Body of pancreas (tissue), 4 donors: ENCODE results near the gene PLLP. TPM values are rescaled to one million over a fixed set of nuclear protein-coding genes. Genes with fewer than 3 reads are reported as not detected.

Experiments used
- ATAC-seq: fragments of 150-250 bp; one replicate; pipeline ENCODE4 v1.9.1; 2016
- DNase-seq, 4 donors: peaks; one replicate each; pipeline ENCODE4 v3.0.0-alpha.2; 2019
- H3K27ac ChIP-seq, 4 donors: fragments of 200-600 bp; sonication (generic); 1 replicate in 3 of 4; 2 replicates in 1 of 4; pipeline versions ENCODE4 v1.5.1 to v1.6.1; 2016 to 2019; ENCODE audit warnings: mild to moderate bottlenecking in 1 of 4, mixed read lengths in 1 of 4, moderate library complexity in 1 of 4
- H3K27me3 ChIP-seq, 2 donors: fragments of 200-600 bp; sonication (generic); one replicate each; pipeline ENCODE4 v1.6.0; 2016; ENCODE audit warnings: mild to moderate bottlenecking in 1 of 2
- H3K36me3 ChIP-seq, 2 donors: fragments of 200-600 bp; sonication (generic); replicated peaks in 1 of 2; 2 replicates each; pipeline ENCODE4 v1.5.1; 2016; ENCODE audit warnings: low read depth in 2 of 2; ENCODE audit not compliant: insufficient read depth in 1 of 2
- H3K4me1 ChIP-seq: fragments of 200-600 bp; sonication (generic); one replicate; pipeline ENCODE4 v1.6.0; 2016
- H3K4me3 ChIP-seq, 2 donors: fragments of 200-600 bp; sonication (generic); 1 replicate in 1 of 2; 2 replicates in 1 of 2; pipeline ENCODE4 v1.5.1; 2016 to 2019
- H3K9me3 ChIP-seq, 3 donors: fragments of 200-600 bp; sonication (generic); 1 replicate in 2 of 3; 2 replicates in 1 of 3; pipeline ENCODE4 v1.5.1; 2016
- POLR2A ChIP-seq, 3 donors: fragments of 450-650 bp; IDR thresholded peaks; one replicate each; pipeline ENCODE4 v1.6.1; 2016; ENCODE audit warnings: antibody characterized with exemption in 3 of 3, mild to moderate bottlenecking in 2 of 3
- WGBS, 2 donors: methylation state at CpG; one replicate each; pipeline ENCODE4 v1.1.5; 2017; 5-methylcytosine and 5-hydroxymethylcytosine counted together
- intact Hi-C: fragments of 100-400 bp; cut with DNase I; formaldehyde crosslinking; loops from one replicate; pipeline ENCODE4 v1.15.1; 2023
- total RNA-seq, 2 donors: library from RNA; depleted of rRNA; stranded (reverse); fragments of >200 nt; gene quantifications; one replicate each; pipeline ENCODE4 v1.1.0, GENCODE V29; 2016
- TF ChIP-seq, protein P1 (sequence below), 7 experiments: fragments of 450-650 bp in 4 of 7; fragments of 200-600 bp in 3 of 7; sonication (generic) in 3 of 7; IDR thresholded peaks; one replicate each; pipeline ENCODE4 v1.5.1; 2016 to 2019; ENCODE audit warnings: antibody characterized with exemption in 7 of 7

The PLLP gene
- total RNA-seq, 2 donors from 2014 or later = 32.9 to 43.2 TPM

DNA sequence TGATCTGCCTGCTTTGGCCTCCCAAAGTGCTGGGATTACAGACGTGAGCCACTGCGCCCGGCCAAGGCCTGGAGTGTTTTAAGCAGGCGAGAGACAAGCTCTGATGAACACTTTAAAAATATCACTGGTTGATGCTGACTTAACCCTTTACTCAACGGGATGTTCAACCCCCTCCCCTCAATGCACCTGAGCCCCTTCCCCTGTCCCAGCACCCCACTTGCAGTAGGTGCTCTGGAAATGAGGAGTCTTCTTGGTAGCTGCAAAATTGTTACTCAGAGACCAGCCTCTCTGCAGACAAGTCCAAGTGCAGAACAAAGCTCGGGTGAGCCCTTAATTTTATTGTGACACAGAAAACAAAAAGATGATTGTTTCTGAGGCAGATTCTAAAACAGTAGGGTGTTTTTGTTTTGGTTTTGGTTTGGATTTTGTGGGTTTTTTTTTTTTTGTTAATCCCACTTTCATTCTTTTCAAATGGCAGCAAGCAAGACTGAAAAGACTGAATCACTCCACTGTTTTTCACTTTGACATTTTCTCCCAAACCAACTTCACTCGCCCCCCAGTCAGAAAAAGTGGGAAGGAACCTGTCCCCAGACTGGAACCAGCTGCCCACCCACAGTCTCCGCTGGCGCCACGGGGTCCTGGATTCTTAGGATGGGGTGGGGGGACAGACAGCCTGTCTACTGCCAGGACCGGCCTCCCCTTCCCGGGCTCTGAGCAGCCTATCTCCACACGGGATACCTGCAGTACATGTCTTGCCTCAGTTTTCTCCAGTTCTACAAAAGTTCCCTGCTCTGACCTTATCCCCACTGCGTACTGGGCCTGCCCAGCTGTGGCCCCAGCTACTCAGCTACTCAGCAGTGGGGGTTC lies 5.2 kb upstream of the PLLP start:
- Histone ChIP-seq H3K4me1 (peaks cover 5% of the 10 kb centered on the region), H3K27ac (no peak overlapping the region), H3K27me3 (no peaks in the 10 kb centered on the region), H3K9me3 (no peaks in the 10 kb centered on the region), H3K36me3 (no peaks in the 10 kb centered on the region), H3K4me3 (no peak overlapping the region)
- no peak for TF ChIP-seq POLR2A (IDR thresholded peaks at IDR 0.05)
- TF ChIP-seq, protein P1, sequence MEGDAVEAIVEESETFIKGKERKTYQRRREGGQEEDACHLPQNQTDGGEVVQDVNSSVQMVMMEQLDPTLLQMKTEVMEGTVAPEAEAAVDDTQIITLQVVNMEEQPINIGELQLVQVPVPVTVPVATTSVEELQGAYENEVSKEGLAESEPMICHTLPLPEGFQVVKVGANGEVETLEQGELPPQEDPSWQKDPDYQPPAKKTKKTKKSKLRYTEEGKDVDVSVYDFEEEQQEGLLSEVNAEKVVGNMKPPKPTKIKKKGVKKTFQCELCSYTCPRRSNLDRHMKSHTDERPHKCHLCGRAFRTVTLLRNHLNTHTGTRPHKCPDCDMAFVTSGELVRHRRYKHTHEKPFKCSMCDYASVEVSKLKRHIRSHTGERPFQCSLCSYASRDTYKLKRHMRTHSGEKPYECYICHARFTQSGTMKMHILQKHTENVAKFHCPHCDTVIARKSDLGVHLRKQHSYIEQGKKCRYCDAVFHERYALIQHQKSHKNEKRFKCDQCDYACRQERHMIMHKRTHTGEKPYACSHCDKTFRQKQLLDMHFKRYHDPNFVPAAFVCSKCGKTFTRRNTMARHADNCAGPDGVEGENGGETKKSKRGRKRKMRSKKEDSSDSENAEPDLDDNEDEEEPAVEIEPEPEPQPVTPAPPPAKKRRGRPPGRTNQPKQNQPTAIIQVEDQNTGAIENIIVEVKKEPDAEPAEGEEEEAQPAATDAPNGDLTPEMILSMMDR (IDR thresholded peaks at IDR 0.05) = no peak
- DNase-seq = no peak
- 73 to 74% methylated on average over 14 of the region's 14 CpGs for WGBS, 2 donors
- intact Hi-C loops = no loop called here
- ATAC-seq = no peak

GRCh38 chr16:57285379-57285778 lies 907 bp upstream of the PLLP start:
- ATAC-seq = no peak
- peak in 1 of 4 donors; percentile 1 for DNase-seq
- Histone ChIP-seq H3K27ac (no peak overlapping the region), H3K36me3 (no peaks in the 10 kb centered on the region), H3K4me3 (no peak overlapping the region), H3K9me3 (no peaks in the 10 kb centered on the region), H3K4me1 (peaks cover 34% of the 10 kb centered on the region), H3K27me3 (no peaks in the 10 kb centered on the region)
- 82 to 85% methylated on average over 5 of the region's 5 CpGs for WGBS, 2 donors
- intact Hi-C loops = no loop called here
- TF ChIP-seq POLR2A (IDR thresholded peaks at IDR 0.05) = no peak
- TF ChIP-seq, protein P1 (IDR thresholded peaks at IDR 0.05) = no peak

DNA sequence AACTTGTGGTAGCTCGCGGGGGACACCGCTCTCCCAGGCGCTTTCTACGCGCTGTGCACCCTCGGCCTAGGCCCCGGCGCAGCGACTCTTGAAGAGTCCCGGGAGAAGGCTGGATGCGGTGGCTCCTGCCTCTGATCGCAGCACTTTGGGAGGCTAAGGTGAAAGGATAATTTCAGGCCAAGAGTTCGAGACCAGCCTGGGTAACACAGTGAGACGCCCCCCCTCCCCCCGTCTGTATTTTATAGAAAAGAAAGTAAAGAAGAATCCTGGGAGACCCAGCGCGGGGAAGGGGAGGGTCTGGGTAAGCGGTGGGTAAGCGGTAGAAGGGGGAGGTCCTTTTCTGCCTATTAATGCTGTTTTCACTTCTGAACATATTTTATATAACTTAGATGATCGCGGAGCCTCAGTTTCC lies 486 bp upstream of the PLLP start:
- DNase-seq (peak in 1 of 4 donors; percentile 15), ATAC-seq (no peak)
- H3K27ac ChIP-seq = peak overlapping the region; percentile 47 to 84 (median 82)
- no peaks in the 10 kb centered on the region for H3K36me3 ChIP-seq
- H3K4me3 ChIP-seq = peak overlapping the region; percentile 80 to 90
- WGBS, 2 donors = 15 to 19% methylated on average over 22 of the region's 22 CpGs
- intact Hi-C loops = no loop called here
- peaks cover 38% of the 10 kb centered on the region for H3K4me1 ChIP-seq
- TF ChIP-seq, protein P1 (IDR thresholded peaks at IDR 0.05) = no peak
- TF ChIP-seq POLR2A (IDR thresholded peaks at IDR 0.05) = no peak
- no peaks in the 10 kb centered on the region for H3K9me3 ChIP-seq
- H3K27me3 ChIP-seq = no peaks in the 10 kb centered on the region

GRCh38 chr16:57283959-57284208 lies 588 bp downstream of the PLLP start:
- peaks cover 49% of the 10 kb centered on the region for H3K4me1 ChIP-seq
- H3K9me3 ChIP-seq = no peaks in the 10 kb centered on the region
- TF ChIP-seq, protein P1 (IDR thresholded peaks at IDR 0.05) = no peak
- TF ChIP-seq POLR2A (IDR thresholded peaks at IDR 0.05) = peak in 1 of 3 donors; percentile 5
- ATAC-seq (peak; percentile 10), DNase-seq (no peak)
- intact Hi-C loops = no loop called here
- H3K27me3 ChIP-seq = no peaks in the 10 kb centered on the region
- peak overlapping the region; percentile 47 to 84 (median 82) for H3K27ac ChIP-seq
- H3K4me3 ChIP-seq = peak overlapping the region; percentile 80 to 90
- no peaks in the 10 kb centered on the region for H3K36me3 ChIP-seq
- WGBS, 2 donors = 5 to 20% methylated on average over 11 to 14 of the region's 14 CpGs
